CD4-positive, alpha-beta T cell treated with Interferon gamma for 1 hour (primary cell): ENCODE results near the gene DLG2.

Source experiments
- DNase-seq: peaks from one replicate; pipeline ENCODE4 v3.0.0-alpha.2; 2020

The DLG2 gene

DNA sequence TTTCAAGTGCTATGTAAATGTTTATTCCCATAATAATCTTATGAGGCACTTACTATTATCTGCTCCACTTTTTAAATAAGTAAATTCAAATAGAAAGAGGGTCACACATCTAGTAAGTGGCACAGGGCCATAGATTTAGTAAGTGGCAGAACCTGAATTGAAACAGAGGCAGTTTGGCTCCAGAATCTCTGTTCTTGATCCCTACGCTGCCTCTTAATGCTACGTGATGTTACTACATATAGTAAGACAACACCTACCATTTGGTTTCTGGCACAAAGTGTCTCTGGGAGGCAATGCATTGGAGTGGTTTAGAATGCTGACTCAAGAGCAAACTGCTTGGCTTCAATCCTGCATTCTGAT lies 1018.3 kb downstream of the DLG2 start:
- no peak for DNase-seq

- no peak for DNase-seq
Observed at GRCh38 chr11:84607975-84608836, 1018.9 kb downstream of the DLG2 start.

DNA sequence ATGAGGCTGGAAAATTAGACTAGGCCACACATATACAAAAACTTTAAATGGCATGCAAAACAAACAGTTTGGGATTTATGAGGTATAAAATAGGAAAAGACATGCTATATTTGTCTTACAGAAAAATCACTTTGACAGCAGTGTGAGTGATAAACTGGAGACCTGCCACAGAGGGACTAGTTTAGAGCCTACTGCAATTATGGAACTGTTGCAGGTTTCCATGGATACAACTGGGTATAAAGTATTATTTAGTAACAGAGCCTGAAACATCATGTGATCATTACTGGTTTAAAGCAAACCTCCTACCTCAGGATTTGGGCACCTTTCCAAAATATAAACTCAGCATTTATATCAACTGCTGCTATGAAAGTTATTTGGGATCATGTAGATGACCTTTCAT lies 1032.5 kb downstream of the DLG2 start:
- DNase-seq = no peak

GRCh38 chr11:84590106-84590505 lies 1037.0 kb downstream of the DLG2 start:
- no peak for DNase-seq

DNA sequence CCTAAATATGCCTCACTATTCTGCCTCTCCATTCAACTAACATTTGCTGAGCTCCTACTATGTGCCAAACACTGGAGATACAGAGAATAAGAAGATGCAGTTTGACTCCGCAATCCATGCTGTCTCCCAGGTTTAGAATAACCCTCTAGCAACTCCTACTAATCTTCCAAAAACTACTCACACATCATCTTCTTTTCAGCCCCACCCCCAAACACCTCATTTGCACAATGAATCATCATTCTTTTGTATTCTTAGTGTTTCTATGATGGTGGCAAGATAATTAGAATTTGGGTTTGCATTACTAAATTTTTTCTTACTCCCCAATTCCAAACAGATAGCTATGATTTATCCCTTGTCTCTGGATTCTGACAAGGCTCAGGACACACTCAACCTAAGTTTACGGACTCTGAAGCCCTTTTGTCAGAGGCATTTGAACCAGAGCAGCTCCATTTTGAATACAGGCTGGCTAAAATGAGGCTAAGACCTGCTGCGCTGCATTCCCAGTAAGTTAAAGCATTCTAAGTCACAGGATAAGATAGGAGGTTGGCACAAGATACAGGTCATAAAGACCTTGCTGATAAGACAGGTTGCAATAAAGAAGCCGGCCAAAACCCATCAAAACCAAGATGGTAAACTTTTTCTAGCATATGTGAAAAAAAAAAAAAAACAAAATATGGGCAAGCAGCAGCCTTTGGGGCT lies 1038.9 kb downstream of the DLG2 start:
- DNase-seq = no peak

DNA sequence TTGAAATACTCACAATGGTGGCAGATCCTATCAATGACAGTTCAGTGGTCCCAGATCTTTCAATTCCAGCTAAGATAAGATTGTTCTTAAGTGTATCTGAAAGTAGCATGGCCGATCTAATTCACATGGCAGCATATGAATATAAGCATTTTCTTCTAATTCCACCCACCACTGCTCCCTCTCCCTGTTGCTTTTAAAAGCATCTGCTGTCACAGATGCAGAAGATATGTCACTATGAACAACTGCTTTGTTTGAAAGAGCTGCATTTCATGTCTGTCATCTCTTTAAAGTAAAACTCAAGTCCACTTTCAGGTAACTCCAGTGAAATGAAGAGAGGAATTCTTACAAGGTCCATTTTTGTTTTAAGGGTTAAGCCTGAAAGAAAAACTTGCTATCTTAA lies 1044.0 kb downstream of the DLG2 start:
- no peak for DNase-seq

DNA sequence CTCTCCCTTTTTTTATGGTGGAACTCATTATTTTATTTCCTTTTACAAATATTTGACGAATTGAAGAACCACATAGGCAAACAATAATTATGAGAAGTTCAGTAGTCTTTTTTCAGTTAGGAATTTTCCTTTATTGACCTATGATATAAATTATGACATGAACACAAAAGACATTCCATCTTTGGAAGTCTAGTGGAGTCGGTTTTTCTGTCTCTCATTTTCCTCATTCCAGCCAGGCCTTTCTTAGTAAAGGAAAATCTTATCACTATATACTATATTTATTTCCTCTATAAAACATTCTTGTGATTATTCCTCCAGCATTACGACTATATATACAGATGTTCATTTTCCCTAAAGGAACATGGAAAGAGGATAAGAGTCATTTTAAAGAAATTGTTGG lies 1046.1 kb downstream of the DLG2 start:
- no peak for DNase-seq

GRCh38 chr11:84580428-84580827 lies 1046.7 kb downstream of the DLG2 start:
- DNase-seq = no peak

DNA sequence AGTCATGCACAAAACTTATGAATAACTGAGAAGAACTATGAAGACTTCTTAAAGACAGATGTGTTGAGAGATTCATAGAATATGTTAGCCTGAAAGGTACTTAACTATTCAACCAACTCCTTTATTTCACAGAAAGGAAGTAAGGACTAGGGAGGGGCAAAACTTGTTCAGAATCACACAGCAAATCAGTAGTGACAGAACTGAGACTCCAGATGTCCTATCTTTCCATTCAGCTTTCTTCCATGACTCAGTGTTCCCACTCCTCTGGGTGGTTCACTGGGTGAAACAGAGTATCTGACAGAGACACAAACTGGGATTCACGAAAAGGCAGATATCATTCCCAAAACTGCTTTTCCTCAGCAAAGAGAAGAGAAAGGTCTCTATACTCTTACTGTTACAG lies 1053.3 kb downstream of the DLG2 start:
- no peak for DNase-seq

DNA sequence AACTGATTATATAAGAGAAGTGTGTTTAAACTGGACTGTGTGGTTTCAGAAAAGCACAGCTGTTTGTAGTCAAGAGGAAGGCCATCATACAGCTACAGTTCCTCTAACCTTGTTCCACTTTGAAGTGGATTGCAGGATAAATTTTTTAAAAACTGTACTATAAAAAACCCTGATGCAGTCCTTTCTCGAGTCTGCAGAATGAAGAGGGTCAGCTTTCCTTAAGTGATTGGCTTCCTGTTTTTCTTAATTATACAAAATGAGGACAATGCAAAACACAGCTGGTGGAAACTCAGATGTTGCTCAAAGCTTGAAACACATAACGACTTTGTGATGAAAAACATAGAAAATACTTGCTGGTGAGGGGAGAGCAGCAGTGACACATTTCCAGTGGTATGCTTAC lies 1060.5 kb downstream of the DLG2 start:
- DNase-seq = no peak

DNA sequence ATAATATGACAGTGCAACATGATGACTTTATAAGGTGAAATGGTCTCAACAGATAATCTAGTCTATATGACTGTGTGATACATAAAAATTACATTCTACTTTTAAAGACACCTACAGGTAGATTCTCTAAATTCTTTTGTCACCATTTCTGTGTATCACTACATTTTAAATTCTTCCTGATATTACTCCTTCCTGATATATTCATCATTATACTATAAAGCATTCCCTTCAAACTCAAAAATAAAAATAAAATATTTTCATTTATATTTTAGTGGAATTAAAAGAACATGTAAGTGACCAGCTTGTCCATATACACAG lies 1062.3 kb downstream of the DLG2 start:
- no peak for DNase-seq

DNA sequence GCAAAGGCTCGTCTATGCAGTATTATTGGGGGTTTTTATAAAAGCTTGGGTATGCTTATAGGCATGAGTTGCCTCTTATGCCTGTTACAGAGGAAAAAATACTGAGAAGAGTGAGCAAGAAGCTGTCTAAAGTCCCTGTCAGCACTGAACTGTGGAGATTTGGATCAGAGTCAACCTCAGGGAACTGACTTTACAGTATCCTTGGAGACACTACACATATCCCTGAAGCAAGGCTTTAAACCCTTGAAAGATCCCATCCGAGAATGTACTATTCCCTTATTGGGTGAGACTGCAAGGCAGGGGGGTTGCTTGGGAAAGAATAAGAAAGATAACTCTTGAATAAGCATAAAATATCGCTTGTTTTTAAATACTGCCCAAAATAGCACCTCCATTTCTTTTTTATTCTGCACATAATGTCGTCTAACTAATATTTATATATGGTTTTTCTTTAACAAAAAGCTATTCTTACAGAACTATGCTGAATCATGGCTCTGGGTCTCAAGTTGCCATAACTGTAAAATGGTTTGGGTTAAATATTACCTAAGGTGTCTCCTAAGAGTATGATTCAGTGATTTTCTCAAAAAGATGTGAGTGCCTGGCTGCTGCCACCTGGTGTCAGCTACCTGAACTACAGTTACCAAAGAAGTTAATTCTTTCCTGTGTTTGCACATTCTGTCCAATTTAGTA lies 1062.8 kb downstream of the DLG2 start:
- no peak for DNase-seq

GRCh38 chr11:84563356-84563755 lies 1063.8 kb downstream of the DLG2 start:
- DNase-seq = no peak

DNA sequence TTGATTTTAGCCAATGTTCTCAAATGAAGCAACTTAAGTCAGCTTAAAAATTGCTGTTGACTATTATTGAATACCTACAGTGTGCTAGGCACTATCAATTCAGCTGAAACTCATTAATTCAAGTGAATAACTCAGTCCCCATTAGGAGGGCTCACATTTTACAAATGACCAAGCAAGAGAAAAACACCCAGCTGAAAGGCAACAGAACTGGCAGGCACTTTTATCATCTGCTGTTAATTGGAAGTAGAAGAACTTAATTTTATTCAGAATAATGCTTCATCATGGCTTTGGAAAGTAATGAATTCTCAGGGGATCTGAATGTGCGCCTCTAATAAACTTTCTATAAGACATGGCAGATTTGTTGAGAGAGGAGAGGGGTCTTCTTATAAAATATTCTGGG lies 1066.9 kb downstream of the DLG2 start:
- no peak for DNase-seq

DNA sequence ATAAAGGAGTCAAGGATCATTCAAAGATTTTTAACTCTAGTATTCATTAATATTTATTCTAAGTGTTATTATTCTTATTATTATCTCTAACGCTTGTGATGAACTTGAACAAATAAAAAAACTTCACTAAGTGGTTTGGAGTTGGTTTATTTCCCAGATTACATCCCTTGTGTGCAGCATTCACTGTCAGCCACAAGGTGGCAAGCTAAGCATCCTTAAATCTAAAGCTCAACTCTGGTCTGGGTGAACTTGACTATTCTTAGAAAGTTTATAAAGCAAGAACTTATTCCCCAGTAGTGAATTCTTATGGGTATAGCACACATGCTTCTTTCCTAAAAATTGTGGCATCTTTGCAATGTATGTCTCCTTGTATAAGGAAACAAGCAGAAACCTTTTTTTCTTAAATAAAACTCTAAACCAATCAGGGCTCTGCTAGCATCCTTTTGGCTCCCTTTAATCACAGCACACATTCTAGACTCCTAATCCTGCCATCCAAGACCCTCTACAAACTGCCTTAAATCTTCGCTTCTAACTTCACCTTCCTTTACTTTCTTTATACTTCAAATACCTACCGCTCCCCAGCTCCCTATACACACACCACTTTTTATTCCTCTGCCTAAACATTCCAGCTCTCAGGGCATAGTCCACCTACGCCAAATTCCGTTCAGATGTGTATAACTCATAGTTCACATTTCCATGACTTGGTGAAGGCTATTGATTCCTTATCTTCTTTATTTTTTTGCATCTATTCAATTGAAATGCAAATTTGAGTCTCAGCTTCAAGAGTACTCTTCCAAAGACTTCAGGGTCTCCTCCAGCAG lies 1068.8 kb downstream of the DLG2 start:
- DNase-seq = no peak

GRCh38 chr11:84552791-84553190 lies 1074.4 kb downstream of the DLG2 start:
- no peak for DNase-seq

GRCh38 chr11:84549217-84549616 lies 1077.9 kb downstream of the DLG2 start:
- DNase-seq = no peak

DNA sequence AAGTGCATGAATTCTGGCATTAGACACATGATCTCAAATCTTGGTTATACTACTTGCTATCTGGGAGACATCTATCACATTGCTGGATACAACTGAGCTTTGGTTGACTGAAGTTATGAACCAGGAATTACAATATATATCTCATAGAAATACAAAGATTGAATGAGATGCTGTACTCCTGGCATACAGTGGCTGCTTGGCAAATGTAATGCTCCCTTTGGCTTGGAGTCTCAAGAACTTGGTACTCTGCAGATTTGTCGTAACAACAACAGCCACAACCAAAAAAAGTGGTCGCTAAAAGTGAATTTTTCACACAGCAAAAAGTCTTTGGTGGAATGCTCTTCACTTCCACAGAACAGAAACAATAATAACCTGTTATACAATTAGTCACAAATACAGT lies 1082.6 kb downstream of the DLG2 start:
- no peak for DNase-seq

GRCh38 chr11:84543367-84544159 lies 1083.6 kb downstream of the DLG2 start:
- DNase-seq = no peak

DNA sequence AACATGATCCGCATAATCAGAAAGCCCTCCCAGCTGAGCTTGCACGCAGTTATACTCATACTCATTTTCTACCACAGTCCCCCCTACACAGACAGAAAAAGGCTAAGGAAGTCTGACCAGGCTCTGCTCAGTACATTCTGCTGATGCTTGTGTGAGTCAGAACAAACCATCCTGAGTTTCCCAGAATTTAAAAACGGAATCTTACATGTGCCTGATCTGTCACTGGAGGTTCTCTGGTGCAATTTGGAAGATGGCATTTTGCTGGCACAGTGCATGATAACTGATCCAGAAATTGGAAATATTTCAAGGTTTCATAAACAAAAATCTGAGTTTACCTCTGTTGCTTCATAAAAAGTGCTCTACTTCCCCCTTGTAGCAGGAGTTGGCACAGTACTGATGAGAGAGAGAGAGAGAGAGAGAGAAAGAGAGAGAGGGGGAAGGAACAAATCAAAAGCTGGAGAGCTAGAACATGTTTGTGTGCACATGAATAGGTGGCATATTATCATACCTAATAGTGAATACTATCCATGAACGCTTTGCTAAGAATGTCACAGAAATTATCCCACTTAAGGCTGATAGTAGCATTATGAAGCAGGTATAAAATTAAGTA lies 1085.3 kb downstream of the DLG2 start:
- DNase-seq = no peak

GRCh38 chr11:84536456-84536855 lies 1090.7 kb downstream of the DLG2 start:
- DNase-seq = no peak

DNA sequence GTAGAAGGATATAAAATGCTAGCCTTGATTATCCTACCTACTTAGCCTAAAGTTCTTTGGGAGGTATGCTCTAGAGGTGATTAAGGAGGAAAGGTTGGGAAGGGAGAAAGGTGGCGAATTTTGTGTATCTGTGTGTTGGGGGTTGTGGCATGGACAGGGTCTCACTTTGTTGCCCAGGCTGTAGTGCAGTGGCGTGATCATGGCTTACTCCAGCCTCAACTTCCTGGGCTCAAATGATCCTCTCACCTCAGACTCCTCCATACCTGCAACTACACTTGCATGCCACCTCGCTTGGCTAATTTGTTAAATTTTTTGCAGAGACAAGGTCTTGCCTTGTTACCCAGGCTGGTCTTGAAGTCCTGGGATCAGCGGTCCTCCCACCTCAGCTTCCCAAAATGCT lies 1094.8 kb downstream of the DLG2 start:
- no peak for DNase-seq
